Lung (tissue), 12 donors: ENCODE results near the gene LLGL2. TPM values are rescaled to one million over a fixed set of nuclear protein-coding genes. Genes with fewer than 3 reads are reported as not detected.
A peak's percentile ranks its signal among the peaks of the same experiment; 100 is the strongest.
"Not testable (repeated sequence)": the region's sequence is repeated elsewhere in the genome, so short reads cannot be mapped to it uniquely, and the experiment has no call there.

Experiments used
- ATAC-seq: fragments of 200-7000 bp; cut with Tn5 transposase; one replicate; pipeline ENCODE4 v1.9.1; 2020; ENCODE audit warnings: moderate number of reproducible peaks; ENCODE audit not compliant: insufficient read depth, low FRiP score
- DNase-seq, 3 donors: peaks; one replicate each; pipeline ENCODE4 v3.0.0-alpha.2; 2013 to 2017
- H3K27ac ChIP-seq, 2 donors: one replicate each; pipeline ENCODE4 v1.5.1; 2013; ENCODE audit warnings: mild to moderate bottlenecking in 2 of 2, moderate library complexity in 2 of 2, control low read depth in 1 of 2, inconsistent platforms in 1 of 2, low read depth in 1 of 2, low read length in 1 of 2
- H3K27me3 ChIP-seq, 3 donors: one replicate each; pipeline ENCODE4 v1.5.1; 2013; ENCODE audit warnings: low read length in 2 of 3; ENCODE audit not compliant: control insufficient read depth in 3 of 3, insufficient read depth in 3 of 3
- H3K36me3 ChIP-seq, 4 donors: one replicate each; pipeline ENCODE4 v1.5.1; 2013; ENCODE audit warnings: low read length in 4 of 4, mild to moderate bottlenecking in 1 of 4, moderate library complexity in 1 of 4; ENCODE audit not compliant: control insufficient read depth in 4 of 4, insufficient read depth in 4 of 4
- H3K4me1 ChIP-seq, 5 donors: one replicate each; pipeline ENCODE4 v1.5.1; 2013; ENCODE audit warnings: low read length in 5 of 5, mild to moderate bottlenecking in 2 of 5, moderate library complexity in 1 of 5; ENCODE audit not compliant: control insufficient read depth in 5 of 5, insufficient read depth in 5 of 5
- H3K4me3 ChIP-seq: one replicate; pipeline ENCODE4 v1.5.1; 2013; ENCODE audit warnings: mild to moderate bottlenecking, control low read depth, moderate library complexity
- H3K9ac ChIP-seq, 2 donors: one replicate each; pipeline ENCODE4 v1.5.1; 2013; ENCODE audit warnings: low read length in 2 of 2, control low read depth in 1 of 2; ENCODE audit not compliant: insufficient read depth in 1 of 2
- H3K9me3 ChIP-seq, 4 donors: one replicate each; pipeline ENCODE4 v1.5.1; 2013; ENCODE audit warnings: low read length in 3 of 4, mild to moderate bottlenecking in 1 of 4, moderate library complexity in 1 of 4; ENCODE audit not compliant: control insufficient read depth in 4 of 4, insufficient read depth in 3 of 4
- CTCF ChIP-seq: IDR thresholded peaks from 2 replicates; pipeline ENCODE4 v1.5.1; 2012; ENCODE audit warnings: mild to moderate bottlenecking; ENCODE audit errors: control extremely low read depth, extremely low read depth
- WGBS, 2 donors: extraction: QIAGEN DNeasy Blood & Tissue Kit; methylation state at CpG; one replicate each; pipeline ENCODE4 v1.1.7; 2013; 5-methylcytosine and 5-hydroxymethylcytosine counted together
- polyA plus RNA-seq, 2 donors: library from polyadenylated mRNA; stranded (reverse); fragments of 200-250 nt; gene quantifications; one replicate each; pipeline ENCODE4 v1.2.1, GENCODE V29; 2013
- total RNA-seq, 2 donors: library from RNA; depleted of rRNA in 1 of 2; stranded (reverse); fragments of >200 nt in 1 of 2; gene quantifications; one replicate each; pipeline ENCODE4 v1.2.1, GENCODE V29; 2014 to 2021
- donor health status: control.
- donor health status: control.
- donor health status: Bipolar disorder and iron deficiency.
- donor health status: healthy.
- donor health status: DM: yes; HTN: yes; CAD: no.

Gene LLGL2
- total and polyA plus RNA-seq, 4 donors: 80.5 to 199 (median 149) TPM

GRCh38 chr17:75476271-75476671, 49.2 kb upstream of the LLGL2 start:
- no peak for TF ChIP-seq CTCF

GRCh38 chr17:75476752-75477489, 48.6 kb upstream of the LLGL2 start:
- Histone ChIP-seq H3K4me3 (no peak overlapping the region), H3K27me3 (no peaks in the 10 kb centered on the region), H3K27ac (peak overlapping the region in 1 of 2 donors; percentile 53), H3K4me1 (peaks cover 9 to 32% (median 28%) of the 10 kb centered on the region in 5 donors), H3K9me3 (no peaks in the 10 kb centered on the region), H3K36me3 (peaks cover 0 to 19% (median 15%) of the 10 kb centered on the region in 4 donors), H3K9ac (peak overlapping the region in 1 of 2 donors; percentile 30)
- no peak for TF ChIP-seq CTCF
- 70 to 72% methylated on average over 11 of the region's 11 CpGs for WGBS, 2 donors
- ATAC-seq (no peak), DNase-seq (no peak)

More at GRCh38 chr17:75476271-75476671, 49.2 kb upstream of the LLGL2 start:
- Histone ChIP-seq H3K4me3 (no peak overlapping the region), H3K9ac (no peak overlapping the region), H3K27ac (peak overlapping the region in 1 of 2 donors; percentile 53), H3K4me1 (peaks cover 9 to 31% (median 23%) of the 10 kb centered on the region in 5 donors), H3K9me3 (no peaks in the 10 kb centered on the region), H3K36me3 (peaks cover 0 to 19% (median 16%) of the 10 kb centered on the region in 4 donors), H3K27me3 (no peaks in the 10 kb centered on the region)
- no peak for ATAC-seq
- WGBS, 2 donors: 51 to 79% methylated on average over 8 of the region's 8 CpGs
- DNase-seq: peak; percentile 60 to 83 (median 68)

- H3K4me1 ChIP-seq: peaks cover 9 to 32% (median 28%) of the 10 kb centered on the region in 5 donors
- not testable (repeated sequence) for H3K4me3 ChIP-seq
Measured at GRCh38 chr17:75477490-75477862, 48.0 kb upstream of the LLGL2 start.

GRCh38 chr17:75478508-75478907, 47.0 kb upstream of the LLGL2 start:
- WGBS, 2 donors: 80% methylated on average over 7 of the region's 7 CpGs
- ATAC-seq: no peak
- H3K4me1 ChIP-seq: peaks cover 9 to 32% (median 28%) of the 10 kb centered on the region in 5 donors
- H3K27me3 ChIP-seq: no peaks in the 10 kb centered on the region
- no peaks in the 10 kb centered on the region for H3K9me3 ChIP-seq
- H3K9ac ChIP-seq: no peak overlapping the region
- no peak for TF ChIP-seq CTCF
- H3K36me3 ChIP-seq: peaks cover 0 to 5% (median under 1%) of the 10 kb centered on the region in 4 donors
- no peak overlapping the region for H3K4me3 ChIP-seq
- no peak overlapping the region for H3K27ac ChIP-seq
- no peak for DNase-seq

More at GRCh38 chr17:75477490-75477862, 48.0 kb upstream of the LLGL2 start:
- not testable (repeated sequence) for H3K9ac ChIP-seq, DNase-seq, ATAC-seq, H3K27ac ChIP-seq, H3K9me3 ChIP-seq, H3K27me3 ChIP-seq
- 90 to 91% methylated on average over 11 of the region's 11 CpGs for WGBS, 2 donors
- H3K36me3 ChIP-seq: peaks cover 0 to 14% (median 9%) of the 10 kb centered on the region in 4 donors
